ENCODE data around the gene ZBTB37.
"Not testable (repeated sequence)": the region's sequence is repeated elsewhere in the genome, so short reads cannot be mapped to it uniquely, and the experiment has no call there.

The ZBTB37 gene, protein sequence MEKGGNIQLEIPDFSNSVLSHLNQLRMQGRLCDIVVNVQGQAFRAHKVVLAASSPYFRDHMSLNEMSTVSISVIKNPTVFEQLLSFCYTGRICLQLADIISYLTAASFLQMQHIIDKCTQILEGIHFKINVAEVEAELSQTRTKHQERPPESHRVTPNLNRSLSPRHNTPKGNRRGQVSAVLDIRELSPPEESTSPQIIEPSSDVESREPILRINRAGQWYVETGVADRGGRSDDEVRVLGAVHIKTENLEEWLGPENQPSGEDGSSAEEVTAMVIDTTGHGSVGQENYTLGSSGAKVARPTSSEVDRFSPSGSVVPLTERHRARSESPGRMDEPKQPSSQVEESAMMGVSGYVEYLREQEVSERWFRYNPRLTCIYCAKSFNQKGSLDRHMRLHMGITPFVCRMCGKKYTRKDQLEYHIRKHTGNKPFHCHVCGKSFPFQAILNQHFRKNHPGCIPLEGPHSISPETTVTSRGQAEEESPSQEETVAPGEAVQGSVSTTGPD

DNA sequence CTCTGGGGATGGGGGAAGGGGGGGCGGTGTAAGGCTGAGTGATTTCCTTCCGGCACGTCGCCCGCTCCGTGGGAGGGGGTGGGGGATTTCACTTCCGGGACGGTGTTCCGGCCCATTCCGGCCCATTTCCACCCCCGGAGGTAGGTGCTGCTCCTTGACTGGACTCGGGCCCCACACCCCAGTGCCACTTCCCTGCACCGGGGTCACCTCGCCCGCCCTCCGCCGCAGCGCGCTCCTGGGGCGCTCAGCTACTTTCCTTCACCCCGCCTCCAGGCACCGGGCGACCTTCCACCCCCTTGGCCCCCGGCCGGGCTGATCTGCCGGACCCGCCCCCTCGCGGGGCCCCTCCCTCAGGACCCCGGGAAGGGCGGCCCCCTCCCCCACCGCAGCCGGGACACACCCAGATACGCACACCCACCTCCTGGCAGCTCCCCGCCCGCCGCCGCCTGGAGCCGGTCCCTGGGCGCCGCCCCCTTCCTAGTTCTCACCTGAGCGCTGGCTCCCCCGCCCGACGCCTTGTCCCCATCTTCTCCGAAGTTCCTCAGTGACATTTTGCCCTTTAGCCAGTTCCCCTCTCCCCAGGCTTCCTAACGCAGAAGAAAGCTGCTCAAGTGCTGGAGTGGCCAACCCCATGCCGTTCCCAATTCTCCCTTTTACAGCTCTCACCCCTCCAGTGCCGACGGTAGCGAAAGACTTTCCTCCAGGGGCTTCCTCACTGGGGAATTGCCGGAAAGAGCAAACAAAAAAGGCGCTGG lies at the start of gene ZBTB37:
TSS of gene ZBTB37 (plus strand) at position 115 of the 755 bp plus-strand sequence. CDS start 1,846 bp downstream, outside the sequence.
- DNase-seq (ENCODE audit: low read depth) = peak; percentile 79

DNA sequence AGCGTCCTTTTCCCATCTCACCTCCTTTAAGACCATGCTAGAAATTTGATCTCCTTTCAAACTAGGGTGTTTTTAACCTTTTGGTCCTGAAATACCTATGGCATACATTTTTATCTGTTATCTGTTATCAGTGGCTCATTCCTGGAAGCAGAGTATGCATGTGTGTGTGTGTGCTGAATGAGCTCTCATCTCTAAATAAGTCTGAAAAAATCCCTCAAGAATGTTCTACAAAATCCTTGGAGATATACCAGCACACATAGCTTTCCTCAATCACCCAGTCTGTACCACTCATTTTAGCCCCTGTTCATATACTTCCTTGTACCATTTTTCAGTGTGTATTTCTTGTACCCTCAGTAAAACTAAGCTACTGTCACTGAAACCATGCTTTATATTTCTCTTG lies 49.7 kb upstream of the ZBTB37 start:
- DNase-seq (ENCODE audit: low read depth) = no peak

DNA sequence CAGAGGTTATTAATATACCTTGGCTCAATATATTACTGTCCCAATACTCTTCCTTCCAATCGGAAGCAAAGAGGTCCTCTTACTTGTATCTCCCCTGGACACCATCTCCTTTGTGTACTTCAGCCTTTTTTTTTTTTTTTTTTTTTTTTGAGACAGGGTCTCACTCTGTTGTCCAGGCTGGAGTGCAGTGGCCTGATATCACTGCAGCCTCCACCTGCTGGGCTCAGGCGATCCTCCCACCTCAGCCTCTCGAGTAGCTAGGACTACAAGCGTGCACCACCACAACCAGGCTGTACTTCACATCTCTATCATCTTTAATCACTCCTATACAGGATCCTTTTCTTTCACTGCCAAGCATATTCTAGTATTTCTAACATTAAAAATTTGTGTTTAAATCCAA lies 46.5 kb upstream of the ZBTB37 start:
- DNase-seq (ENCODE audit: low read depth) = no peak

DNA sequence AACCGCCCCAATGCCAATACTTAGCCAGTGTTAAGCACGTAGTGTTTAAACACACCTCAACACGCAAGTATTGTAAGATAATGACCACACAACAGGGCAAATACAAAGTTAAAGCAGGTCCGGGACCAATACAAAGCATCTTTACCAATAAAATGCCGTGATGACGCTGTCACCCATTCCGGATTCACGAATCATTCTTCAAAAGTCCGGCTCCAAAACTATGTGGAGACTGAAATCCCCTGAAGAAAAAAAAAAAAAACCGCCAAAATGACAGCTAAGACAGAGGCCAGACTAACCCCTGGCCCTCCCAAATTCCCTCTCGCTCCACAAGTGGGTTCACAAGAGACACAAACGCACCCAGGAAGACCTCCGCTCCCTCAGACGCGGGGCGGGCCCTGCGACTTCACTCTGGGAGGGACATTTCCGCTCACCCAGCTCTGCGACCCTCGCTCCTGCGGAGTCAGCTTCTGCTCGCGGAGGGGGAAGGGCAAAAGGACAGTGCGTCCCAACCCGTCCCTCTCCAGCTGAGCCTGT lies 44.3 kb upstream of the ZBTB37 start:
- DNase-seq (ENCODE audit: low read depth) = no peak

DNA sequence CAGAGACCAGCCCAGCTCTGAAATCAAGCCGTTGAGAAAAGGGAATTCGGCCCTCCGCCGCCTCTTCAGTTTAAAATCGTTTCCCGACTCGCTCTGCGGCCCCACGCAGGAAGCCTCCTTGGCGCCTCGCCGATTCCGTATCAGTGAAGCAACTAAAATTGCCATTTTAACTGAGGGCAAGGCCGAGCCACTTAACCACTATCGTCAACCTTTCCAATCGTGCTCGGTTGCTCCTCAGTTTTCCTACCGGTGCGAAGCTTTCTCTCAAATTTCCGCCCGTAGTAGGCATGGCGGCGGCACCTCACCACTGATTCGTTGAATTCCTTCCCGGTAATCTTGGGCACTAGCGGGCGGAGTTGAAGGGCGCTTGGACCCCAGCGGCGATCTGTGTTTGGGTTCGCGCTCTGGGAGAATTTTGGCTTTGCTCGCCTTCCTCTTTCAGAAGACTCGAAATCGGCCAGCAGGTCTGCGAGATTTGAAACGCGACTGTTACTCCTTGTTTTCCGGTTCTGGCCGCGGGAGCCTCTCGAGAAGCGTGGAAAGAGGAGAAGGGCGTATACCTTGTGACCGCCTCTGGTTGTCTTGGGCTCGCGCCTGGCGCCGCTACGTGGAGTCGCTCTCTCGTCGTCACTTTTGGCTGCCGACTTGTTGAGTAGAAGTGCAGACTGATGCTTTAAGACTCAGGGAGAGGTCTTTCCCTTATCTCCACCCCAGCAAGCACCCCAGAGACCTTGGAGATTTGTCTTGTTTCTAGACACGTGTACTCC lies 43.7 kb upstream of the ZBTB37 start, which contains the start of the genes CENPL and DARS2:
TSS of gene CENPL (minus strand) at position 569 of the 767 bp plus-strand sequence. CDS start 13,584 bp downstream, outside the sequence.
TSS of gene DARS2 (plus strand) at position 359 of the 767 bp plus-strand sequence. CDS start 557 bp downstream, outside the sequence.
- DNase-seq (ENCODE audit: low read depth) = peak; percentile 80

DNA sequence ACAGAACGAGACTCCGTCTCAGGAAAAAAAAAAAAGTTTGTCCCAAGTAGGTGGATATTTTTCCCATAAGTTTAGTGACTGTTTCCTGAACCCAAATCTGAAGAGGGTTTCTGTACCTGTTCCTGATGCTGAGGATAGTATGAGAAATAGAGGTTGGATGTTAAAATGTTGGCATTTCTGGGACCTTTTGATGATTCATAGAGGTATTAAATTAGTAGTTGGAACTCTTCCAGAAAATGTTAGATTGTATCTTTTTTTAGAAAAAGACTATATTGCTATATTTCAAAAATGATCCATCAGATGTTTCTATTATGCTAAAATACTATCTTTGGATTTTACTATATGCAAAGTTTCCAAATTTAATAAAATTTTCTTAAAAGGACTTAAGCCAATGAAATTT lies 40.6 kb upstream of the ZBTB37 start:
- no peak for DNase-seq (ENCODE audit: low read depth)

DNA sequence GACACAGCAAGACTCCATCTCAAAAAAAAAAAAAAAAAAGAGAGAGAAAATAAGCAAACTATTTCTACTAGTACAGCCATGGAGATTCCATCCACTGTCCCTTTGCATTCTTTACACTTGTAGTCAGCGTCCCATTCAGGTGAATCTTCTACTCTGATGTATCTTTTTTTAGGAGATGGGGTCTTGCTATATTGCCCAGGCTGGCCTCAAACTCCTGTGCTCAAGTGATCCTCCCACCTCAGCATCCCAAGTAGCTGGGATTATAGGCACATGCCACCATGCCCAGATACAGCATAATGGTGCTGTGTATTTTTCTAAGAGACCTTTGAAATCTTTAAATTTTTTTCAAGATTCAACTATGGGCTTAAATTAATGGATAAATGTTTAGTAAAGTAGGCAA lies 35.4 kb upstream of the ZBTB37 start:
- DNase-seq (ENCODE audit: low read depth) = no peak

DNA sequence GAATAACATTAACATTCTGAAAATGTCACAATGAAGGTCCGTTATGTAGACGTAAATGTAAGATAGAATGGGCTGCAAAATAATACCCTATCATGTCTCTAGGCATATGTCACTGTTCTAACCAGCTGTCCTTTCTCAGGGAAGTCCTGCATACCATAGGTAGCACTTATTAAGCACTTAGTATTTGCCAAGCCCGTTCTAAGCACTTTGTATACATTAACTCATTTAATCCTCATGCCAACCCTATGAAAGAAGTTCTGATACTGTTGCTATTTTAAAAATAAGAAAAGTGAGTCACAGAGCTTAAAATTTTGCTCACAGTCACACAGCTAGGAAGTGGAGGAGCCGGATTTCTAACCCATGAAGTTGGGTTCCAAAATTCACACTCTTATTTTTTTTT lies 16.1 kb upstream of the ZBTB37 start:
- no peak for DNase-seq (ENCODE audit: low read depth)

DNA sequence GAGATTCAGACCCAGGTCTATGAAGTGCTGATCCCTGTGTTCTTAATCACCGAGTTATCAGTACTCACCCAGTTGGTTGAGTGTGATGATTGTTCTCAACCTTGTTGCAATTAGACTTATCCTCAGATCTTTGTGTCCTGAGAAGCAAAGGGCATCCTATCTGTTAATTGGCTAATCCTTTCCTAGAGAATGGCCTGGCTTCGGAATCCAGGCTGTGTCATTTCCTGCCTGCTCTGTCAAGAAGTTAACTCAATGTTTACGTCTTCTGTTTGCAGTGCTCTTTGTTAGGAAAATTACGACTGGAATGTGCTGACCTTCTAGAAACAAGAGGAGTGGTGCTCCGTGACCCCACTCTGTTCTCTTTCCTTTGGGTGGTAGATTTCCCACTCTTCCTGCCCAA lies 15.1 kb upstream of the ZBTB37 start:
- DNase-seq (ENCODE audit: low read depth) = no peak

DNA sequence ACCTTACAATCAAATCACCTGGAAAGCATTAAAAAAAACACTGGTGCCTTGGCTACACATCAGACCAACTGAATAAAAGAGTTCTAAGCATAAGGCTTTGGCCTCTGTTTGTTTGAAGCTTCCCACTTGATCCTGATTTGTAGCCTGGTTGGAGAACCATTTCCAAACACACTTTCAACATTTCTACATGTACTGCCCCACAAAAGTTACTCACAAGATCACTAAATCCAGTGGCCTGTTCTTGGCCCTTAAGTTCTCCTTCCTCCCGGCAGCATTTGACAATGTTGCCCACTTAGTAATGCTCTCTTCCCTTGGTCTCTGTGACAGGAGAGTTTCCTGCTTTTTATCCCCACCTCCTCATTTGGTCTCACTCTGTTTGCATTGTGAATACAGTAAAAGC lies 12.2 kb upstream of the ZBTB37 start:
- DNase-seq (ENCODE audit: low read depth) = no peak

DNA sequence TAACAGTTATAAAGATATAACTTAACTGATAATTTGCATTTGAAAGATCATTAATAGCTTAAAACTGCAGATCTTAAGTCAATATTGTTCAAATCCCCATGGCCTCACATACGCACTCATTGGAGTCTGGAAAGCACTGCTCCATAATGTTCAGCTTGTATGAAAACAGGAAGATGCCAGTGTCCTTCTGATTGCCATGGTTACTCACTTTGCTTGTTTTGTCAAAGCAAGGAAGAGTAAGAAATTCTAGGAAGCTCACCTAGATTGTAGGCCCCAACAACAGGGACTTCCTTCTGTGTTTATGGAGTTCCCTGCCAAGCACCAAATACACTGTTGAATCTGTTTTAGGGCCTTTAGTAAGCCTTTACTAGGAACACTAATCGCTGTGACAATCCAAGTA lies 11.3 kb upstream of the ZBTB37 start:
- no peak for DNase-seq (ENCODE audit: low read depth)

DNA sequence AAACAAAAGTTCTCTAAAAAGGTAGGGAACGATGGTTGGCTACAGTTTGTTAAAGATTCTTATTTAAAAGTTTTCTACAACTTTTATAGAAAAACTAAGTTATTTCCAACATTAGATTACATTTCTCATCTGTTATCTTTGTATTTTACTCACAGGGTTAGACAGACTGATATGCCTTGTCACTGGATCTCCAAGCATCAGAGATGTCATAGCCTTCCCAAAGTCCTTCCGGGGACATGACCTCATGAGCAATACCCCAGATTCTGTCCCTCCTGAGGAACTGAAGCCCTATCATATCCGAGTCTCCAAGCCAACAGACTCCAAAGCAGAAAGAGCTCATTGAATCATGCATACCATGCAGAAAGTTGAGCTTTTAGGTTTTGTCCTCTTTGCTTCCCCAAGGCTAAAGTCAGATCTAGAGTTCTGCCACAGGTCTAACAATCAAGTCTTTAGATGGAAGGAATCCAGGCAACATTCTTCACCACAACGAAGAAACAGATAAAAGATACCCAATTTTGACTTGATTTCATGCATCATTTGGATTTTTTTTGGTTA lies 10.7 kb upstream of the ZBTB37 start:
- no peak for DNase-seq (ENCODE audit: low read depth)

DNA sequence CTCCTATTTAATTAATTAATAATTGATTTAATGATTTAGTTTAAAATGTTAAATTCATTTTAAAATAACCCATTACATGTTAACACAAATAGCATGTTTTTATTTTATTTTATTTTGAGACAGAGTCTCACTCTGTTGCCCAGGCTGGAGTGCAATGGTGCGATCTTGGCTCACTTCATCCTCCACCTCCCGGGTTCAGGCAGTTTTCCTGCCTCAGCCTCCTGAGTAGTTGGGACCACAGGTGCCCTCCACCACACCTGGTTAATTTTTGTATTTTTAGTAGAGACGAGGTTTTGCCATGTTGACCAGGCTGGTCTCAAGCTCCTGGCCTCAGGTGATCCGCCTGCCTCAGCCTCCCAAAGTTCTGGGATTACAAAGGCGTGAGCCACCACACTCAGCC lies 8.6 kb upstream of the ZBTB37 start:
- DNase-seq (ENCODE audit: low read depth) = not testable (repeated sequence)

DNA sequence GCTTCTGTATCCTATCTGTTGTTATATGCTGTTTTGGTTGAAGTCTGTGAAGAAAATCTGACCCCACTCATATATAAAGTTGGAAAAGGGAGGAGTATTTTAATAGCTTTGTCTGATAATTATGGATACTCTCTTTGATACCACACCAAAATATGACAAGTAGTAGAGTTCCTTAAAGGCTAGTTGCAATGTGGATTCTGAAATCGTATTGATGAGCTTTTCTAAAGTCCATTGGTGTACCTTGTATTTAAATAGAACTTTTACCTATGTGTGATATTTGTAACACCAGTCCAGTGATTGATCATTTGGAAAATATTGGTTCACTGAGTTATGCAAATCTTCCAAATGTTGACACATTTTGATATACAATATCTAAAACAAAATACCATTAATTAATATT lies 8.1 kb upstream of the ZBTB37 start:
- DNase-seq (ENCODE audit: low read depth) = no peak

DNA sequence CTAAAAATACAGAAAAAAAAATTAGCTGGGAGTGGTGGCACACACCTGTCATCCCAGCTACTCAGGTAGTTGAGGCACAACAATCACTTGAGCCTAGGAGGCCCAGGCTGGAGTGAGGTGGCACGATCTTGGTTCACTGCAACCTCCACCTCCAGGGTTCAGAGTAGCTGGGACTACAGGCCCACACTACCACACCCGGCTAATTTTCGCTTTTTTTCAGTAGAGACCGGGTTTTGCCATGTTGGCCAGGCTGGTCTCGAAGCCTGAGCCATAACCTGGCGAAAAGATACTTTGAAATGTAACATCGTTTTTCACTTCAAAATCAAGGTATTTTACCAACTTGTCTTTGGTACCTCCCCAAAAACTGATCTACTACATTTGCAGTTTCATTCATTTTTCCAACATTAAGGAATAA lies 6.4 kb upstream of the ZBTB37 start:
- no peak for DNase-seq (ENCODE audit: low read depth)

DNA sequence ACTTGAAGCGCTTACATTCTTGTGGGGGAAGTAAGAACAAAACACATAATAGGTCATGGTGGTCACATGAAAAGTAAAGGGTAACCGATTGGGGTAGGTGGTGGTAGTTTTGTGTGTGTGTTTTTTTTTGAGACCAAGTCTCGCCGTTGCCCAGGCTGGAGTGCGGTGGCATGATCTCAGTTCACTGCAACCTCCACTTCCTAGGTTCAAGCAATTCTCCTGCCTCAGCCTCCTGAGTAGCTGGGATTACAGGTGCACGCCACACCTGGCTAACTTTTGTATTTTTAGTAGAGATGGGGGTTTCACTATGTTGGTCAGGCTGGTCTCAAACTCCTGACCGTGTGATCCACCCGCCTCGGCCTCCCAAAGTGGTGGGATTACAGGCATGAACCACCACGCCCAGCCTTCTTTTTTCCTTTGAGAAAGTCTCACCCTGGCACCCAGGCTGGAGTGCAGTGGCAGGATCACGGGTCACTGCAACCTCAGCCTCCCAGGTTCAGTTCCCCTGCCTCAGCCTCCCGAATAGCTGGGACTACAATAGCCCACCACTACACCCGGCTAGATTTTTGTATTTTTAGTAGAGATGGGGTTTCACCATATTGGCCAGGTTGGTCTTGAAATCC lies 5.9 kb upstream of the ZBTB37 start:
- not testable (repeated sequence) for DNase-seq (ENCODE audit: low read depth)

DNA sequence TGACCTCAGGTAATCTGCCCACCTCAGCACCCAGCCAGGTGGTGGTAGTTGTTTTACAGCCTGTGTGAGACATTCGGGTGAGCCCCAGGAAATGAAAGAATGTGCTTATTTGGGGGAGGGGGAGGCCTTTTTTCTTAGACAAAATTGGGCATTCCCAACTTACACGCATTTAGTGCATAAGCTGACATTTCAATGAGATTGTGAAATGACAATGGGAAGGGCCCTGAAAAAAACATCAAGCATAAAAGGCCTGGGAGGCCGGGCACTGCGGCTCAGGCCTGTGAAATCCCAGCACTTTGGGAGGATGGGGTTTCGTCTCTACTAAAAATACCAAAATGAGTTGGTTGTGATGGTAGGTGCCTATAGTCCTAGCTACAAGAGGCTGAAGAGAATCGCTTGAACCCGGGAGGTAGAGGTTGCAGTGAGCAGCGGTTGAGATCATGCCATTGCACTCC lies 5.4 kb upstream of the ZBTB37 start:
- no peak for DNase-seq (ENCODE audit: low read depth)

DNA sequence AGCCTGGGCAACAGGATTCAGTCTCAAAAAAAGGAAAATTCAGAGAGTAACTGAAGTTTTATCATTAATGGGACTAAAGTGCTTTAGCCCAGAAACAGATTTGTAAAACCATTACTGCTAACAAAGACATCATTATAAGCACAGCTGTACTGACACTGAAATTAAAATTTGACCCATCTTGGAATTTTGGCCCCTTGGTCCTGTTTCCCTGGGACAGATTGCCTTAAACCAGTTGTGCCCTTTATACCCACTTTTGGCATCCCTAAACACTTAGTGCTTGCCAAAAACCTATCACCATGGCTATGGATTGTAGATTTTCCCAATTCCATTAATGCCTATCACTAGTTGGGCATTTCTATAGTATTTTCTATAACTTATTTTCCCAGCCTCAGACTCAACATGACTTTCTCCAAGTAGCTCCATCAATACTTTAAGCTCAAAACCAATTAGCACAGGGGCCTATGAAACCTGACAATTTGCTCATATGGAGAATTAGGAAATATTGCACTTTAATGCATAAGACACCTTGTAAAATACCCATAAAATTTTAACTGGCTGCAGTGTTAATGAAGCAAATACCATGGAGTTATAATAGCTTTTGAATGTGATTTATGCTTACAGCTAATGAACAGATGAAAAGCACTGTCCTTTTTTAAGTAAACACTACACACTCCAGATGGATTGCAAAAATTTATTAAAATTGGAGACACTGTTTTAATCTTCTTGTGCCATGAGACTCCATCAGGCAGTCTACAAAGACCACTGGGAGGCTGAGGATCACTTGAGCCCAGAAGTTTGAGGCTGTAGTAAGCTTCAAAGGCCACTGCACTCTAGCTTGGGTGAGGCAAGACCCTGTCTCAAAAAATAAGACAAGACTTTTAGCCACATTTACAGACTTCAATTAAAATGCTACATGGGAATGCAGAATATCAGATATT lies 4.7 kb upstream of the ZBTB37 start:
- no peak for DNase-seq (ENCODE audit: low read depth)

DNA sequence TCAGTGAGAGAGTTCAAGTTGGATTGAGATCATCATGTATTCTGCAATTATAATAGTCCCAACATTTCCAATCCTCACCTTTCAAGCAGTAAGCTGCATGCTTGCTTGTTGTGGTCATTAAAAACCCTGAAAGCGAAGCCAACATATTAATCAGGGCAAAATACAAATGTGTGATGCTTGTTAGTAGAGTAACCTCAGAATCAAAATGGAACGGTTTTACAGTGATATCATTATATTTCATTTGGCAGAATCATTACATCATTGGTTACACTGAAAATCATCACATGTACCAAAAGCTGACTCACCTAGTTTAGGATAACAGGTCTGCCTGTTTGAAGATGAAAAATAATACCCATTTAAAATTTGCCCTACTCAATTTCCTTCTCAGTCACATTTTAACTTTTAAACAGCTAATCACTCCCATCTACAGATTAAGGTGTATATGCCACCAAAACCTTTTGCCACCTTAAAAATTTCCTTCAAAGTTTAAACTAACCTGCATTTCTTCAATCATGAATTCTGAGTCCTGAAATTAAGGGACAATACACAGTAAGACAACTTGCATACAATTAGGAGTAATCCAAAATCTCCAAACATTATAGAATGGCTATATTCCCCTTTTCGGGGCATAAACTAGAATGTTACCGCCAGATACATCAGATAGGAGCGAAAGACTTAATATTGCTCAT lies 3.9 kb upstream of the ZBTB37 start:
- DNase-seq (ENCODE audit: low read depth) = no peak

All from activated gamma-delta T cell treated with anti-CD3 and anti-CD28 coated beads, Interleukin-2, amount 50 U/mL, for 16 hours (primary cell).